Esophagus muscularis mucosa (tissue), 4 donors: ENCODE measurements around the gene ZSWIM1.

Experiments
- CTCF ChIP-seq, 3 experiments: fragments of 200-600 bp in 2 of 3; fragments of 450-650 bp in 1 of 3; sonication (generic) in 2 of 3; IDR thresholded peaks; one replicate each; pipeline ENCODE4 v1.5.1; 2017 to 2019; ENCODE audit warnings: antibody characterized with exemption in 3 of 3, mild to moderate bottlenecking in 2 of 3, moderate library complexity in 1 of 3
- EP300 ChIP-seq: sonication (generic); formaldehyde crosslinking; IDR thresholded peaks from one replicate; pipeline ENCODE4 v1.6.1; 2017; ENCODE audit warnings: antibody characterized with exemption
- POLR2A ChIP-seq: fragments of 450-650 bp; IDR thresholded peaks from one replicate; pipeline ENCODE4 v1.6.1; 2017; ENCODE audit warnings: antibody characterized with exemption, moderate library complexity, mild to moderate bottlenecking, low read depth
- POLR2AphosphoS5 ChIP-seq, 2 donors: sonication (generic); formaldehyde crosslinking; IDR thresholded peaks; one replicate each; pipeline ENCODE4 v1.6.1; 2017; ENCODE audit warnings: antibody characterized with exemption in 2 of 2

- no peak for TF ChIP-seq POLR2A
- no peak for TF ChIP-seq CTCF (IDR thresholded peaks at IDR 0.05)
- no peak for TF ChIP-seq POLR2AphosphoS5 (IDR thresholded peaks at IDR 0.05)
- no peak for TF ChIP-seq EP300
Measured at GRCh38 chr20:45897692-45898091, 16.7 kb downstream of the ZSWIM1 start.
